Neural progenitor cell (in vitro differentiated cells): Measurements from ENCODE around the gene SH3BP5.
A peak's percentile ranks its signal among the peaks of the same experiment; 100 is the strongest.

Experiments
- CTCF ChIP-seq: fragments of 200-600 bp; sonication (generic); IDR thresholded peaks from 2 replicates; pipeline ENCODE4 v1.5.1; 2017; ENCODE audit warnings: antibody characterized with exemption, mild to moderate bottlenecking
- EZH2 ChIP-seq: fragments of 200-600 bp; sonication (generic); IDR thresholded peaks from 2 replicates; pipeline ENCODE4 v1.6.1; 2017; ENCODE audit warnings: antibody characterized with exemption, mild to moderate bottlenecking, moderate library complexity

DNA sequence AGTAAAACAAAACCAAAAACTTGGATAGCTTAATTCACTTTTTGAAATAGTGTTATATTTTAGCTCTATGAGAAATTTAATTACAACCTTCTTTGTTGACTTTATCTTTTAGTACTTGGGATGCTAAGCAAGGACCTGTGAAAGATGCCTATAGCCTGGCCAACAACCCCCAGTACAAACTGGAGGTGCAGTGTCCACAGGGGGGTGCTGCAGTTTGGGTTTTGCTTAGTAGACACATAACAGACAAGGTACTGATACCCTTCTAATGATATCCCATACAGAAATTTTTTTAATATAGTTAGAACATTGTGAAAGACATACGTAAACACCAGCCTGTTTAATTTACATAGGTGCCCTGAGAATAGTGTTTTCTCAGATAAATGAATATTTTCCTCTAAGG lies 91.0 kb downstream of the SH3BP5 start:
- TF ChIP-seq CTCF (peak; percentile 54), EZH2 (no peak)
